Mucosa of descending colon (tissue), 3 donors: ENCODE results near the gene AGAP5. TPM values are rescaled to one million over a fixed set of nuclear protein-coding genes. Genes with fewer than 3 reads are reported as not detected.

ENCODE experiments used
- ATAC-seq: fragments of 200-7000 bp; cut with Tn5 transposase; one replicate; pipeline ENCODE4 v1.9.1; 2020; ENCODE audit warnings: mild to moderate bottlenecking, moderate library complexity
- DNase-seq, 3 donors: peaks; one replicate each; pipeline ENCODE4 v3.0.0-alpha.2; 2020
- H3K36me3 ChIP-seq: fragments of 200-600 bp; one replicate; pipeline ENCODE4 v1.8.0; 2021; ENCODE audit warnings: low read depth, mild to moderate bottlenecking
- H3K4me1 ChIP-seq: fragments of 200-600 bp; one replicate; pipeline ENCODE4 v1.8.0; 2021; ENCODE audit warnings: low read depth, mild to moderate bottlenecking
- H3K4me3 ChIP-seq: fragments of 200-600 bp; one replicate; pipeline ENCODE4 v1.8.0; 2021; ENCODE audit warnings: mild to moderate bottlenecking
- H3K9me3 ChIP-seq: fragments of 200-600 bp; one replicate; pipeline ENCODE4 v1.8.0; 2021; ENCODE audit warnings: mild to moderate bottlenecking
- CTCF ChIP-seq: fragments of 200-600 bp; IDR thresholded peaks from one replicate; pipeline ENCODE4 v1.8.0; 2022; ENCODE audit warnings: antibody characterized with exemption, mild to moderate bottlenecking
- intact Hi-C, 2 donors: fragments of 100-400 bp; cut with DNase I in 1 of 2; cut with micrococcal nuclease in 1 of 2; formaldehyde crosslinking; loops; one replicate each; pipeline versions ENCODE4 v1.11.0 to v1.11.1; 2022; cut with DNase I, micrococcal nuclease
- total RNA-seq, 3 donors: library from RNA; stranded (reverse); fragmentation: NEBNext Ultra II Directional in 2 of 3; extraction: Animal tissue kit (Norgen Biotek cat#: 25700) in 2 of 3; gene quantifications; one replicate each; pipeline versions ENCODE4 v1.2.1 to v1.2.4, GENCODE V29; 2021 to 2023
- donor health status: DM: no; HTN: no; CAD: no; lungs with moderate emphysema.
- donor health status: DM: no; HTN: no; CAD: no.
- donor health status: DM: no; HTN: yes; CAD: no.

Gene AGAP5
- total RNA-seq, 3 donors from 2014 or later, result 6.4 to 12.8 (median 10.0) TPM

GRCh38 chr10:73650537-73651331 lies 47.2 kb downstream of the AGAP5 start:
- H3K4me1 ChIP-seq, result peaks cover 9% of the 10 kb centered on the region
- H3K4me3 ChIP-seq, result no peak overlapping the region
- DNase-seq (no peak), ATAC-seq (no peak)
- intact Hi-C loops, result no loop called here
- TF ChIP-seq CTCF, result no peak
- no peaks in the 10 kb centered on the region for H3K9me3 ChIP-seq
- H3K36me3 ChIP-seq, result no peaks in the 10 kb centered on the region

- intact Hi-C loops, result no loop called here
- no peak for ATAC-seq
- no peak for TF ChIP-seq CTCF
These were observed 47.9 kb downstream of the AGAP5 start for GRCh38 chr10:73649876-73650536.

GRCh38 chr10:73648975-73649829 lies 48.7 kb downstream of the AGAP5 start:
- H3K9me3 ChIP-seq, result no peaks in the 10 kb centered on the region
- H3K4me3 ChIP-seq, result no peak overlapping the region
- peaks cover 5% of the 10 kb centered on the region for H3K4me1 ChIP-seq
- intact Hi-C loops, result no loop called here
- no peak for DNase-seq
- no peaks in the 10 kb centered on the region for H3K36me3 ChIP-seq
- TF ChIP-seq CTCF, result no peak
- ATAC-seq, result no peak

More at GRCh38 chr10:73649876-73650536, 47.9 kb downstream of the AGAP5 start:
- H3K36me3 ChIP-seq, result no peaks in the 10 kb centered on the region
- H3K9me3 ChIP-seq, result no peaks in the 10 kb centered on the region
- peaks cover 5% of the 10 kb centered on the region for H3K4me1 ChIP-seq
- no peak overlapping the region for H3K4me3 ChIP-seq
- no peak for DNase-seq

- no peak for TF ChIP-seq CTCF
- H3K4me1 ChIP-seq, result peaks cover 7% of the 10 kb centered on the region
- DNase-seq (no peak), ATAC-seq (peak; percentile 2)
- no peaks in the 10 kb centered on the region for H3K36me3 ChIP-seq
- peak overlapping the region; percentile 17 for H3K4me3 ChIP-seq
- H3K9me3 ChIP-seq, result no peaks in the 10 kb centered on the region
- intact Hi-C loops, result no loop called here
These were observed 49.8 kb downstream of the AGAP5 start for GRCh38 chr10:73647875-73648651.
